HG02840 (cell line): ENCODE measurements around the gene ADAT3.
"Not testable (repeated sequence)": the region's sequence is repeated elsewhere in the genome, so short reads cannot be mapped to it uniquely, and the experiment has no call there.

Source experiments
- ATAC-seq: cut with Tn5 transposase; IDR thresholded peaks from one replicate; pipeline ENCODE4 v1.9.1; 2021; ENCODE audit warnings: mild to moderate bottlenecking, moderate library complexity, moderate number of reproducible peaks; ENCODE audit not compliant: unreplicated experiment, low FRiP score

Gene ADAT3

DNA sequence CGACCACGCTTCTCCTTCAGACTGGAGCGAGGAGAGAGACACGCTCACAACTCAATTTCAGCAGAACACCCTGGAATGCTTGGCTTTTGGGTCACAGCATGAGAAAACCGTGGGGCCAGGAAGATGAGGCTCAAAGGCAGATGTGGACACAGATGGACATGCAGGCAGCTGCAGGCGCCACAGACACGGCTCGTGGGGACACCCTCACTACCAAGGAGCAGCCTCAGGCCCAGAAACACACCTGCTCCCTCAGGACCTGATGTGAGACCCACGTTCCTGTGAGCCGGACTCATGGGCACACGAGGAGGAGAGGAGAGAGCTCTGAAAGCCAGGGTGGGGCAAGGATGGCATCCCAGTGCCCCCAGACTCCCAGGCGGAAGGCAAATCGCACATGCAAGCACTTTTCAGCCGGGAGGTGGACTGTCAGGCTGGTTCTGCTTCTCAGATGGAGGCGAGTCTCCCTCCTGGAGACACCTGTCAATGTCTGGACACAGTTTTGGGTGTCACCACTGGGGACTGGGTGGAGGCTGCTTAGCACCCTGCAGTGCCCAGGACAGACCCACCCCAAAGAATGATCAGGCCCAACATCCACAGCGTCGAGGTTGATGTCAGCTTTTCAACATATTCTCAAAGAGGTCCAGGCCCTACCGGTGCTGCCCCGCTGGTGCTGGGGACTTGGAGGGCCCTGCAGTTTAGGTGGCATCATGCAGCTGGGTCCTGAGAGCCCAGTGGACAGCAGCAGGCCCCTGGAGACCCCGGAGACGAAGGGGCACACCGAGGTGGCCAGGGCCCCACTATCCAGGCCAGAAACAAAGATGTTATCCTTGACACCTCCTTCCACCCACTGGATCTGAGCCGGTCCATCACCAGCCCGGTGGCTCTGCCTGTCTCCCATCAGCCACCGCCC lies 22.2 kb upstream of the ADAT3 start:
- no peak for ATAC-seq

- ATAC-seq = no peak
Measured at GRCh38 chr19:1883784-1884183, 21.4 kb upstream of the ADAT3 start.

GRCh38 chr19:1884291-1884718 lies 20.9 kb upstream of the ADAT3 start:
- ATAC-seq = no peak

DNA sequence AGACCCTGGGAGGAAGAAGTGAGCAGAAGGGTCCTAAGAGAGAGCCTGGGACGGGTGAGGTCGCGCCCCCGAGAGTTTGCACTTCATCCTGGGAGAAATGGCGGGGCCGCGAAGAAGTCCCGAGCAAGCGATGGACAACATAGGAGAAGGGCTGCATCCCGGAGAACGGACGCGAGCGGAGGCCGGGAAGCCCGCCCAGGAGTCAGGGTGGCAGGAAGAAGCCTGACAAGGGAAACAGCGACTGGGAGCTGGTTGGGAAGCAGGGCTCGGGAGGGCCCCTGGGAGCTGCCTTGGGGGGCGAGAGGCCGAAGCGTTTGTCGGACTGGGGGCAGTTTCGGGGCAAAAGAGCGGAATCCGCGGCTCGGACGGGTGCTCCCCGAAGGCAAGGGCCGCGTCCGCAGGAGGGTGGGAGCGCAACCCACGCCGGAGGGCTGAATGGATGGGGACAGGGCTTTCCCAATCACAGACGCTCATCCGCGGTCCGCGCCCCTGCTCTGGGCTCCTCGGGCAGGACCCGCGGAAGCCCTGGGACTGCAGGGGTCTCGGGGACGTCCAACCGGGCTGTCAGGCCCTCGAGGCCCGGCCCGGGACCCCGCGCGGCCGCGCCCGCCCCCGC lies 20.4 kb upstream of the ADAT3 start:
- ATAC-seq = no peak

DNA sequence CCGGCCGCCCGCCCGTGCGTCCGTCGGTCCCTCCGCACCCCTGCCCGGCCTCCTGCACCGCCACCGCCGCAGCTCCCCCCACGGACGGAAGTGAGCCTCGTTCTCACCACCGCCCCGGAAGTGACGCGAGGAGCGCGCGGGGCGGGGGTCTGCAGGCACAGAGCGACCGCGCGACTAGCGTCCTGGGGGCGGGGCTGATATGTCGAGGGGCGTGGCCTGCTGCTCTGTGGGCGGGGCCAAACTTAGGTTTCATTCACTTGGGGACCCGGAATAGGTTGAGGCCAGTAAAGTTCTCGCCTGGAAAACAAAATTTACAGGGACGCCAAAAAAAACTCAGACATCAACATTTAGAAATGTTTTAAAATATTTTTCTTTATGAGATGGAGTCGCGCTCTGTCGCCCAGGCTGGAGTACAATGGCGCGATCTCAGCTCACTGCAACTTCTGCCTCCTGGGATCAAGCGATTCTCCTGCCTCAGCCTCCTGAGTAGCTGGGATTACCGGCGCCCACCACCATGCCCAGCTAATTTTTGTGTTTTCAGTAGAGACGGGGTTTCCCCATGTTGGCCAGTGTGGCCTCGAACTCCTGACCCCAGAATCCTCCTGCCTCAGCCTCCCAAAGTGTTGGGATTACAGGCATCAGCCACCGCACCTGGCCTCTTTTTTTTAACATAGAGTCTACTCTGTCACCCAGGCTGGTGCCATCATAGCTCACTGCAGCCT lies 19.6 kb upstream of the ADAT3 start, which contains the start of gene ABHD17A:
Gene ABHD17A, minus strand, starts transcription at position 99 of the 722 bp plus-strand sequence. CDS start 3,930 bp downstream, outside the sequence.
- not testable (repeated sequence) for ATAC-seq

GRCh38 chr19:1886360-1886759 lies 18.8 kb upstream of the ADAT3 start:
- ATAC-seq = not testable (repeated sequence)

- ATAC-seq = no peak
Measured at GRCh38 chr19:1888385-1888784, 16.8 kb upstream of the ADAT3 start.

DNA sequence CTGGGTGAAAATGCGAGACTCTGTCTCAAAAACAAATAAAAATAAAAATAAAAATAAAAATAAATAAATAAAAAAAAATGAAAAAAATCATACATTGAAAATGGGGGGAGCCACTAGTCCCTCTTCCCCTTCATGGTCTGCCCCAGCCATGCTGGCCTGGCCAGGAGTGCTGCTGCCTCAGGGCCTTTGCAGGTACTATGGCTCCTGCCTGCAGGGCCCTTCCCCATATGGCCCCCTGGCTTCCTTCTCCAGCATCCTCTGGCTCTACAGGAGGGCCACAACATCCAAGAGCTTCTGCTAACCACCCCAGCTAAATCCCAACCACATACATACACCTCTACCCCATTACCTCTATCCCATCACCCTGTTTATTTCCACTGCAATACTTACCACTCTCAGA lies 15.3 kb upstream of the ADAT3 start:
- no peak for ATAC-seq

- ATAC-seq = no peak
Measured at GRCh38 chr19:1893791-1894190, 11.4 kb upstream of the ADAT3 start.

- no peak for ATAC-seq
Measured at GRCh38 chr19:1896508-1896907, 8.7 kb upstream of the ADAT3 start.

GRCh38 chr19:1901940-1902404 lies 3.2 kb upstream of the ADAT3 start:
- no peak for ATAC-seq

DNA sequence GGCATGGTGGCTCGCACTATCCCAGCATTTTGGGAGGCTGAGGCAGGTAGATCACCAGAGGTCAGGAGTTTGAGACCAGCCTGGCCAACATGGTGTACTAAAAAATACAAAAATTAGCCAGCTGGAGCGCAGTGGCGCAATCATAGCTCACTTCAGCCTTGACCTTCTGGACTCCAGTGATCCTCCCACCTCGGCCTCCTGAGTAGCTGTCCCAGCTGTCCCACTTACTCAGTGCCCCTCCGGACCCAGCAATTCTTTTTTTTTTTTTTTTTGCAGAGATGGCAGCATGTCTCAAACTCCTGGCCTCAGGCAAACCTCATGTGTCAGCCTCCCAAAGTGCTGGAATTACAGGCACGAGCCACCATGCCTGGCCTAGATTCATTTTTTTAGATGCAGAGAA lies 2.3 kb upstream of the ADAT3 start:
- no peak for ATAC-seq

DNA sequence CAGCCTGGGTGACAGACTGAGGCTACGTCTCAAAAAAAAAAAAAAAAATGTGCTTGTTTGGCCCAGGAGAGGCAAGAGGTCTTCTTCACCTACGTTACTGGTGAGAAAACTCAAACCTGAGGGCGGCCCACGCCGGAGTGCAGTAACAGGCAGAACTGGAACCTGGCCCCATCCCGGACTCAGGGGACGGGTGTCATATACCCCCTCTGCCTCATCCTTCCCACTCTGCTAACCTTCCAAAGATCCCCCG lies 414 bp upstream of the ADAT3 start:
- no peak for ATAC-seq

- ATAC-seq = no peak
Measured at GRCh38 chr19:1905863-1906375, 720 bp downstream of the ADAT3 start.

- ATAC-seq = no peak
Measured at GRCh38 chr19:1906985-1907562, 1.9 kb downstream of the ADAT3 start.

DNA sequence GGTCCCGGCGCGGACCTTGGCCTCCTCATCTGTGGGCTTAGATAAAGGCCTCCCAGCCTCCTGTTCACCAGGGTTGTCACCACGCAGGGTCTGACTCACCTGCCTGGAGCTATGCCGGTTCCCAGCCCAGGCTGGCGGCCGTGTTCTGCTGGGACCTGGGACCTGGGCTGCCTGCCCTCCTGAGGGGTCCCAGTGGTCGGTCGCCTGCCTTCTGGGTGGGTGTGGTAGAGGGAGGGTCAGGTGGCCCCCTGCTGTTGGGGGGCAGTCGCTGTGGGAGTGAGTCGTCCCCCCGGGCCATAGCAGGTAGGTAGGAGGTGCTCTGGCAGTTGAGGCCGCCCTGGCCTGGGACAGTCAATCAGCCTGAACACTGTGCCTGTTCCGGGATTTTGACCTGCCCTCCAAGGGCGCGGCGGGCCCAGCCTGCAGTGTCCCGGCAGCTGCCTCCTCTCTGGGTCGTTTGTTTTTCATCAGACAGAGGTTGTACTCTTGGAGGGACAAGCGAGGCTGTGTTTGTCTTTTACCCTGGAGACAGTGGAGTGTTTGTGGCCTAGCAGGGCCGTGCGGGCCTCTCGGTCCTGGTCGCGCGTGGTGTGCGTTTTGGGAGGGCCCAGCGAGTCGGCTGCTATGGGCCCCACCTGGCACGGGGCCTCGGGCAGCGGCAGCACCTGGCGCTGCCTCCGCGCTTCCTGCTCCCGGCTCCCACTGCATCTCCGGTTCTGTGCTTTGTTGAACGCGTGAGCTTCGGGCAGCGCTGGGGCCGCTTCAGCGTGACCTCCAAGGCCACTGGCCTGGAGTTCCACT lies 2.6 kb downstream of the ADAT3 start:
- no peak for ATAC-seq

DNA sequence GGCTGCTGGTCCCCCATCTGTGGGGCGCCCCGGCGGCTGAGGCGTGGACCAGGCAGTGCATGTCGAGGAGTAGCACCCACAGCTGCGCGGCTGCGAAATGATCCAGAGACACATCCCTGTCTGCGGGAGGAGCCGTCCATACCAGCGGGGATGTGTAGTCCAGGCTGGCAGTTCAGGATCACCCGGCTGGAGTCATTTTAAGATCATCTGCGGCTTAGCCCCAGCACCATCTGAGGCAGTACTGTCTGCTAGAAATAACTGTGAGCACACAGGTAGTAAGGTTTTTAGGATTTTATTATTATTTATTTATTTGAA lies 3.1 kb downstream of the ADAT3 start:
- no peak for ATAC-seq

GRCh38 chr19:1909761-1910080 lies 4.5 kb downstream of the ADAT3 start:
- ATAC-seq = no peak

- no peak for ATAC-seq
Measured at GRCh38 chr19:1910177-1910576, 5.0 kb downstream of the ADAT3 start.

- ATAC-seq = no peak
Measured at GRCh38 chr19:1911098-1911497, 5.9 kb downstream of the ADAT3 start.
